ENCODE results near the gene NME7.
"Not testable (repeated sequence)": the region's sequence is repeated elsewhere in the genome, so short reads cannot be mapped to it uniquely, and the experiment has no call there.

The NME7 gene

DNA sequence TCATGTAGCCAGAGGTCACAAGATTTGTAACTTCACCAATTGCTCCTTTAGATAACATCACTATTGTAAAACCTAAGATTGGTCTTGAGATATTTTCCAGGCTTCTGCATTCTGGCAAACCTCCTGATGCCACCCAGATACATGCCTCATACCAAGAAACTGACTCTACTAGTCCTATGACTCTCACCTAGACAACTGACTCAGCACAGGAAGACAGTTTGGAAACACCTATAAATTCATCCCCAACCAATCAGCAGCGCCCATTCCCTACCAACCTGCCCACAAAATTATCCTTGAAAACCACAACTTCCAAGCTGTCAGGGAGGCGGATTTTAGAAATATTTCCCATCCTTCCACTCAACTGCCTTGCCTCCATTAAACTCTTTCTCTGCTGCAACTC, 2.6 kb downstream of the NME7 start:
- Mint-ChIP-seq H3K36me3 (ENCODE audit: insufficient read depth) (peaks cover under 1% of the 10 kb centered on the region), H3K27me3 (no peaks in the 10 kb centered on the region), H3K4me3 (no peak overlapping the region), H3K4me1 (peaks cover 18% of the 10 kb centered on the region), H3K9me3 (no peaks in the 10 kb centered on the region), H3K27ac (ENCODE audit: low read depth) (no peak overlapping the region)
- ATAC-seq (replicated peaks; ENCODE audit: extremely low read depth, poor library complexity, severe bottlenecking), result no peak
- no peak for DNase-seq (ENCODE audit: low spot score in 2 of 2)

DNA sequence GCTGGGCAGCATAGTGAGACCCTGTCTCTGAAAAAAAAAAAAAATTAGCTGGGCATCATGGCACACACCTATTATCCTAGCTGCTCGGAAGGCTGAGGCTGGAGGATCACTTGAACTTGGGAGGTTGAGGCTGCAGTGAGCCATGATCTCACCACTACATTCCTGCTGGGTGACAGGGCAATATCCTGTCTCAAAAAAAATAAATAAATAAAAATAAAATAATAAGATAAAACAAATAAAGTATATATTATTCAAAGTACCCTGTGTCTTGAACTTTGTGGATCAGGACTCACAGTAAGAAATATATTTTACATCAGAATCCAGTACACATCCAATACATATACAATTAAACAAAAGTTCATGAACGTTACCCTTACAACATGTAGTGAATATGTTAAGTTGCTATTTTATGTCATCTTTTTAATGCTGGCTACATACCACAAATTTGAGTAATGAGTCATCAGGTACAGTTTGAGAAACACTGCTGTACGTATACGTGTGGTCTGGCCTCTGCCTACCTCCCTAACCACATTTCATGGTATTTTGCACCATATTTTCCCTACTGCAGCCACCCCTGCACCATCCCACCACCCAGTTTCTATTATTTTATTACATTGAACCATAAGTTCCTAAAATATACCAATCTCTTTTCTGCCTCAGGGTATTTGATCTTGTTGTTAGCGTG, 4.4 kb downstream of the NME7 start:
- no peaks in the 10 kb centered on the region for H3K36me3 Mint-ChIP-seq (ENCODE audit: insufficient read depth)
- H3K4me3 Mint-ChIP-seq, result no peak overlapping the region
- no peak for DNase-seq (ENCODE audit: low spot score in 2 of 2)
- peak; percentile 6 for ATAC-seq (replicated peaks; ENCODE audit: extremely low read depth, poor library complexity, severe bottlenecking)
- peaks cover 16% of the 10 kb centered on the region for H3K4me1 Mint-ChIP-seq
- H3K27me3 Mint-ChIP-seq, result no peaks in the 10 kb centered on the region
- H3K27ac Mint-ChIP-seq (ENCODE audit: low read depth), result peak overlapping the region; percentile 33
- no peaks in the 10 kb centered on the region for H3K9me3 Mint-ChIP-seq

DNA sequence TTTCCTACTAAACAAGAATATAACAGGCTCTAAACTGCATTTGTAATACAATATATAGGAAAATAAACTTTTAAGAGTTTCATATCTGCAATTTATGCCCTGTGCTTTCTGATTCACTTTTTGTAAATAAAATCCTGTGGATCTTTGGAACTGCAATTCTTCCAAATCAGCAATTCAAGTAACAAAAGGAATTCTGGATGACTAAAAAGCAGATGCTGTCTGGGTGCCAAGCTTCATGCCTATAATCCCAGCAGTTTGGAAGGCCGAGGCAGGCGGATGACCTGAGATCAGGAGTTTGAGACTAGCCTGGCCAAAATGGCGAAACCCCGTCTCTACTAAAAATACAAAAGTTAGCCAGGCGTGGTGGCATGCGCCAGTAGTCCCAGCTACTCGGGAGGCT, 6.3 kb downstream of the NME7 start:
- no peaks in the 10 kb centered on the region for H3K36me3 Mint-ChIP-seq (ENCODE audit: insufficient read depth)
- ATAC-seq (replicated peaks; ENCODE audit: extremely low read depth, poor library complexity, severe bottlenecking), result no peak
- no peaks in the 10 kb centered on the region for H3K9me3 Mint-ChIP-seq
- no peaks in the 10 kb centered on the region for H3K27me3 Mint-ChIP-seq
- H3K4me3 Mint-ChIP-seq, result no peak overlapping the region
- DNase-seq (ENCODE audit: low spot score in 2 of 2), result no peak
- H3K27ac Mint-ChIP-seq (ENCODE audit: low read depth), result no peak overlapping the region
- peaks cover 16% of the 10 kb centered on the region for H3K4me1 Mint-ChIP-seq

DNA sequence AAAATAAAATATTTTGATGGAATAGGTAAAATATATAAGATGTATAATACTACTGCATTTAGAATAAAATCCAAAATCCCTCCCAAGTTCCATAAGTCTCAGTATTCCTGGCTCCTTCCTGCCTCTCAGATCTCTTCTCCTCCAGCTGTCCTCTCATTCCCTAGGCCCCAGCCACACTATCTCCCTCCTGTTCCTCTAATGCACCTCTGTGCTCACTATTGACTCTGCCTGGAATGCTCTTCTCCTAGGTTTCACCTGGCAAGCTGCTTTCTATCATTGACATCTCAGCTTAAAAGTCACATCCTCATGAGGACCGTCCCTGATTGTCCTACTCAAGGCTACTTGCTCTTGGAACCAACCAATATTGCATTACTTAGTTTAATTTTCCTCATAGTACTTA, 7.2 kb downstream of the NME7 start:
- ATAC-seq (replicated peaks; ENCODE audit: extremely low read depth, poor library complexity, severe bottlenecking) (no peak), DNase-seq (ENCODE audit: low spot score in 2 of 2) (no peak)
- H3K27ac Mint-ChIP-seq (ENCODE audit: low read depth), result no peak overlapping the region
- H3K27me3 Mint-ChIP-seq, result no peaks in the 10 kb centered on the region
- no peak overlapping the region for H3K4me3 Mint-ChIP-seq
- no peaks in the 10 kb centered on the region for H3K36me3 Mint-ChIP-seq (ENCODE audit: insufficient read depth)
- no peaks in the 10 kb centered on the region for H3K9me3 Mint-ChIP-seq
- H3K4me1 Mint-ChIP-seq, result peaks cover 19% of the 10 kb centered on the region

DNA sequence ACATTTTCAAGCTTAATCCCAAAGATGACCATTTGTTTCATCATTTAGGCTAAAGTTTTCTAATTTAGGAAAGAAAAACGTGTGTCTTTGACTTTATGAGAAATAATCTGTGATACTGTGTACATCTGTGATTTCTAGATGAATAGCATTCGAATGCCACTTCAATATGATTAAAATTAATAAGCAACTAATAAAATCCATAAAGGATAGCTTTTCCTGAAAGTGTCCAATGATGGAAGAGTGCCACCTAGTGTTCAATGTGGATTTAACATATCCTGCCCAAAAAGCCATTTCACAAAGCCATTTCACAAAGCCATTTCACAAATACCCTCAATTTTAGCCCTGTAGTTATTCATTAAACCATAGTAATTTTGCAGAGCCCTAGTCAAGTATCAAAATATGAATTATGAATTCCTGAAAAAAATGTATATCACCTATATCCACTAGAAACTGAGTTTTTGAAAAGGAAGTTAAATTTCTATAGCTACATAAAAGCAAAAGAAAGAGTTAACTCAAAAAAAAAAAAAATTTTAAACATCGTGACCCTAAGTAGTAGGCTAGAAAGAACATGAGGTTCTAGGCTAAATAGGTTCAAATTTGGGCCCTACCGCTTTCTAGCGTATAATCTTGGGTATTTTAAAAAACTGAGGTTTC, 19.1 kb downstream of the NME7 start:
- Mint-ChIP-seq H3K4me3 (no peak overlapping the region), H3K4me1 (peaks cover 9% of the 10 kb centered on the region), H3K36me3 (ENCODE audit: insufficient read depth) (peaks cover 4% of the 10 kb centered on the region)

DNA sequence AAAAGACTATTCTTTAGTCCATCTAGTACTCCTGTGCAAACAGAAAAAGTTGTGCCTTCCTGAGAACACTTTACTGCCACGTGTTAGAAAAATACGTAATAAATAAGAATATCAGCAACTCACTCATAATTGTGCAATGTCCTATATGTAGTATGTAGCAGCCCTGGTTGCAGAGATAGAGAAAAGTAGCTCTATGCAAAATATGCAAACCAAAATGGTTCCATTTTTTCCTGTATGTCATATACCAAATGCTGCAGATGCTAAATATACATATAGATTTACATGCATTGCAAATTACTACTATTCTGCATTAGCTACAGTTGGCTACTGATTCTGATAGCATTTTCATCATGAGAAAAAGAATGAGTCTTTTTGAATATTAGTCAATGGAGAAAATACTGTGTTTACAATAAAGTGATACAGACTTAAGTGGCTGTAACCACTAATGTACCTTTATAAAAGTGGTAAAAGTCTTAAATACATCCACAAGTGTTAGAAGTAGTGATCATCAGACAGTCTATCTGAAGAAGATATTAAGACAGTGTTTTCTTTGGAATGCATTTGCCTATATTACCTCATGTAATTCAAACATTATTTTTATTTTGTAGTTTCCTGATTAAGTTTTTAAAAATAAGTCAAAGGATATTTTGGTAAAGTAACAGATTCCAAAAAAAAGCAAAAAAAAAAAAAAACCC, 19.8 kb downstream of the NME7 start:
- ATAC-seq (replicated peaks; ENCODE audit: extremely low read depth, poor library complexity, severe bottlenecking) (no peak), DNase-seq (ENCODE audit: low spot score in 2 of 2) (no peak)
- peaks cover 4% of the 10 kb centered on the region for H3K36me3 Mint-ChIP-seq (ENCODE audit: insufficient read depth)
- no peaks in the 10 kb centered on the region for H3K27me3 Mint-ChIP-seq
- no peaks in the 10 kb centered on the region for H3K9me3 Mint-ChIP-seq
- peaks cover 9% of the 10 kb centered on the region for H3K4me1 Mint-ChIP-seq
- H3K27ac Mint-ChIP-seq (ENCODE audit: low read depth), result no peak overlapping the region
- H3K4me3 Mint-ChIP-seq, result no peak overlapping the region

More for the DNA sequence above, 19.1 kb downstream of the NME7 start:
- no peaks in the 10 kb centered on the region for H3K9me3 Mint-ChIP-seq
- DNase-seq (ENCODE audit: low spot score in 2 of 2) (no peak), ATAC-seq (replicated peaks; ENCODE audit: extremely low read depth, poor library complexity, severe bottlenecking) (peak; percentile 36)
- H3K27me3 Mint-ChIP-seq, result no peaks in the 10 kb centered on the region
- H3K27ac Mint-ChIP-seq (ENCODE audit: low read depth), result no peak overlapping the region

DNA sequence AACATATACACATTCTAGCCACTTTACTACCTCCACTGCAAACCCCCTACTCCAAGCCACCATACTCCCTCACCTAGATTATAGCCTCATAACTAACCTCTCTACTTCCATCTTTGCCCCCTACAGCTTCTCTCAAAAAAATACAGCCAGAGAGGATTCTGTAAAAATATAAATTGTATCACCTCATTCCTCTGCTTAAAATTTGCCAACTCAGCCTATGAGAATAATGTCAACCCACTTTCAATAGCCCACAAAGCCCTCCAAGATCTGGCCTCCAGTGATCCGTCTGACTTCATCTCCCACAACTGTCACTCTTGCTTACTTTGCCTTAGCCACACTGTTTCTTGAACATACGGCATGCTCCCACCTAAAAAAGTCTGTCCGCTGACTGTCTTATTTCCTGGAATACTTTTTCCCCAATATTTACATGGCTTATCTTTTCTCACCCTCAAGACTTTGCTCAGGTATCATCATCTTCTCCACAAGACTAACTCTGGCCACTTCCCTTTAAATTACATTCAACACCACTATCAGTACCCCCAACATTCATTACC, 21.5 kb downstream of the NME7 start:
- DNase-seq (ENCODE audit: low spot score in 2 of 2) (no peak), ATAC-seq (replicated peaks; ENCODE audit: extremely low read depth, poor library complexity, severe bottlenecking) (no peak)
- peaks cover 4% of the 10 kb centered on the region for H3K36me3 Mint-ChIP-seq (ENCODE audit: insufficient read depth)
- no peaks in the 10 kb centered on the region for H3K27me3 Mint-ChIP-seq
- no peak overlapping the region for H3K27ac Mint-ChIP-seq (ENCODE audit: low read depth)
- peaks cover under 1% of the 10 kb centered on the region for H3K4me1 Mint-ChIP-seq
- H3K4me3 Mint-ChIP-seq, result no peak overlapping the region
- no peaks in the 10 kb centered on the region for H3K9me3 Mint-ChIP-seq

DNA sequence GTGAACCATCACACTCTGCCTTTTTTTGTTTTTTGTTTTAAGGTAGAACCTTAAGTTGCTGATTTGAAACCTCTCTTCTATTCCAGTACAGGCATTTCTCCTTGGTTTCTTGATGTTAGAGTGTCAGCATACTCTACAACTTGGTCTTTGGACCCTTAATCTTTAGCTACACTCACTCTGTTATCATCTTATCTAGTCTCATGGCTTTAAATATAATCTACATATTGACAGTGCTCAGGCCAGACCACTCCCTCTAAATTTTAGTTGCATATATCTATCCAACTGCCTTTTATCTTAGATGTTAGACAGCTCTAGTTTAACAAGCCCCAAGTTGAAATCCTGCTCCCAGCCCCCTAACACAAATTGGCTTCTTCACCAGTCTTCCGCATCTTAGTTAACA, 22.1 kb downstream of the NME7 start:
- H3K4me1 Mint-ChIP-seq, result peaks cover 4% of the 10 kb centered on the region
- no peak overlapping the region for H3K4me3 Mint-ChIP-seq
- DNase-seq (ENCODE audit: low spot score in 2 of 2), result no peak
- no peaks in the 10 kb centered on the region for H3K9me3 Mint-ChIP-seq
- peaks cover 4% of the 10 kb centered on the region for H3K36me3 Mint-ChIP-seq (ENCODE audit: insufficient read depth)
- no peak for ATAC-seq (replicated peaks; ENCODE audit: extremely low read depth, poor library complexity, severe bottlenecking)
- no peaks in the 10 kb centered on the region for H3K27me3 Mint-ChIP-seq
- H3K27ac Mint-ChIP-seq (ENCODE audit: low read depth), result no peak overlapping the region

DNA sequence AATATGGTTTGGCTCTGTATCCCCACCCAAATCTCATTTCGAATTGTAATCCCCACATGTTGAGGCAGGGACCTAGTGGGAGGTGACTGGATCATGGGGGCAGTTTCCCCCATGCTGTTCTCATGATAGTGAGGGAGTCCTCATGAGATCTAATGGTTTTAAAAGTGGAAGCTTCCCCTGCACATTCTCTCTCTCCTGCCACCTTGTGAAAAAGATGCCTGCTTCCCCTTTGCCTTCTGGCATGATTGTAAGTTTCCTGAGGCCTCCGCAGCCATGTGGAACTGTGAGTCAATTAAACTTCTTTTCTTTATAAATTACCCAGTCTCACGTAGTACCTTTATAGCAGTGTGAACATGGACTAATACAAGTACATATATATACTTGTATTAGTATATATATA, 25.5 kb downstream of the NME7 start:
- H3K36me3 Mint-ChIP-seq (ENCODE audit: insufficient read depth); ATAC-seq (replicated peaks; ENCODE audit: extremely low read depth, poor library complexity, severe bottlenecking); H3K27ac Mint-ChIP-seq (ENCODE audit: low read depth); DNase-seq (ENCODE audit: low spot score in 2 of 2); H3K27me3 Mint-ChIP-seq; H3K4me3 Mint-ChIP-seq; H3K9me3 Mint-ChIP-seq: not testable (repeated sequence)
- H3K4me1 Mint-ChIP-seq, result peaks cover 15% of the 10 kb centered on the region

DNA sequence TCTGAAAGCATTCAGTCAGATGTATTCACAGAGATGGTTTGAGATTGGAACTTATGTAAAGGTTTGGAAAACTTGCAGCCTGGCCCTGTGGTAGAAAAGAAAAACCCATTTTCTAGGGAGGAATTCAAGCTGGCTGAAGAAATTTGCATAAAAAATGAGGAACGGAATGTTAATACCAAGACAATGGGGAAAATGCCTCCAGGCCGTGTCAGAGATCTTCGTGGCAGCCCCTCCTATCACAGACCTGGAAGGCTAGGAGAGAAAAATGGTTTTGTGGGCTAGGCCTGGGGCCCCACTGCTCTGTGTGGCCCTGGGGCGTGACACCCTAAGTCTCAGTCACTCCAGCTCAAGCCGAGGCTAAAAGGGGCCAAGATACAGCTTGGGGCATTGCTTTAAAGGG, 26.7 kb downstream of the NME7 start:
- Mint-ChIP-seq H3K4me3 (no peak overlapping the region), H3K4me1 (peaks cover 15% of the 10 kb centered on the region), H3K27ac (ENCODE audit: low read depth) (no peak overlapping the region), H3K36me3 (ENCODE audit: insufficient read depth) (peaks cover 5% of the 10 kb centered on the region), H3K9me3 (no peaks in the 10 kb centered on the region), H3K27me3 (no peaks in the 10 kb centered on the region)
- DNase-seq (ENCODE audit: low spot score in 2 of 2) (no peak), ATAC-seq (replicated peaks; ENCODE audit: extremely low read depth, poor library complexity, severe bottlenecking) (no peak)

DNA sequence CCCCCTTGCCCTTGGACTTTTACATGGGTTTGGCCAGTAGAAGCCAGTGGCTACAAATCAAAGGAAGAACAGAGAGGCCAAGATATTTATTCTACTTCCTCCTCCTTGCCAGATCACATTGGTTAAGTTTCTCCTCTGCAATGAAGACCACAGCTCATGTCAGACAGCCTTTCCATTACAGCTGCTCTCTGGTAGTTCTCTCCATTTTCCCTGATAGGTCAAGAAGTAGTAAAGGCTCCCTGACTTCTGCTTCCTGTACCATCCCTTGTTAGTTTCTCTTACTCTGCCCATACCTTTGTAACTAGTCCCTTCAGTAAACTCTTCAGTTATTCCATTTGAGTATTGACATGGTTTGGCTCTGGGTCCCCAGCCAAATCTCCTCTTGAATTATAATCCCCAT, 27.8 kb downstream of the NME7 start:
- peaks cover 2% of the 10 kb centered on the region for H3K36me3 Mint-ChIP-seq (ENCODE audit: insufficient read depth)
- peaks cover 15% of the 10 kb centered on the region for H3K4me1 Mint-ChIP-seq
- no peak overlapping the region for H3K4me3 Mint-ChIP-seq
- peaks cover 5% of the 10 kb centered on the region for H3K9me3 Mint-ChIP-seq
- H3K27ac Mint-ChIP-seq (ENCODE audit: low read depth), result no peak overlapping the region
- no peak for ATAC-seq (replicated peaks; ENCODE audit: extremely low read depth, poor library complexity, severe bottlenecking)
- no peak for DNase-seq (ENCODE audit: low spot score in 2 of 2)
- H3K27me3 Mint-ChIP-seq, result no peaks in the 10 kb centered on the region

DNA sequence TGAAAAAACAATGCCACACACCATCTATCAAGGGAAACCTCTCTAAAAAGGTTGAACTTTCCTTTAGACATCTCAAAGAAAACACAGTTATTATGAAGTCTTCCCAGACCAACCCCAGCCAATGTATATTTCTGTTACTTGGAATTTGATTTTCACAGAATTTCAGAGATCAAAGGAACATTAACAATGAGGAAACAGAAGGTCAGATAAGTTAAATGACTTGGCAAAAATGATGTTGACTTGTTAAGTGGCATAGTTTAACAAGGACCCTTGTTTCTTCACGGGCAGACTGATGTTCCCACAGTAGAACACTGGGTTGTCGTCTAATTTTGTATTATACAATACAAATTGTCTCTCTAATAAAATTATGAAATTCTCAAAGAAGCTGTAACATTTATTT, 29.0 kb downstream of the NME7 start:
- Mint-ChIP-seq H3K9me3 (peaks cover 5% of the 10 kb centered on the region), H3K27me3 (no peaks in the 10 kb centered on the region)
- no peak for ATAC-seq (replicated peaks; ENCODE audit: extremely low read depth, poor library complexity, severe bottlenecking)

More for the DNA sequence above, 29.0 kb downstream of the NME7 start:
- Mint-ChIP-seq H3K27ac (ENCODE audit: low read depth) (peak overlapping the region; percentile 20), H3K4me1 (peaks cover 23% of the 10 kb centered on the region), H3K36me3 (ENCODE audit: insufficient read depth) (peaks cover 2% of the 10 kb centered on the region), H3K4me3 (no peak overlapping the region)
- no peak for DNase-seq (ENCODE audit: low spot score in 2 of 2)

Data from central memory CD8-positive, alpha-beta T cell (primary cell).